Psoas muscle (tissue), 8 donors: ENCODE data around the gene CLDN3. TPM values are rescaled to one million over a fixed set of nuclear protein-coding genes. Genes with fewer than 3 reads are reported as not detected.
"Not testable (repeated sequence)": the region's sequence is repeated elsewhere in the genome, so short reads cannot be mapped to it uniquely, and the experiment has no call there.

Experiments used
- ATAC-seq, 4 donors: fragments of 200-7000 bp; cut with Tn5 transposase; one replicate each; pipeline ENCODE4 v1.9.1; 2020; ENCODE audit warnings: moderate library complexity in 3 of 4, mild to moderate bottlenecking in 2 of 4
- DNase-seq, 2 donors: peaks; one replicate each; pipeline ENCODE4 v3.0.0-alpha.2; 2020
- H3K27ac ChIP-seq: fragments of 200-600 bp; one replicate; pipeline ENCODE4 v1.8.0; 2022
- H3K27me3 ChIP-seq, 3 donors: fragments of 200-600 bp in 1 of 3; one replicate each; pipeline versions ENCODE4 v1.6.1 to v1.8.0; 2013 to 2022; ENCODE audit warnings: low read length in 2 of 3, mild to moderate bottlenecking in 2 of 3, moderate library complexity in 1 of 3; ENCODE audit not compliant: insufficient read depth in 3 of 3
- H3K36me3 ChIP-seq, 2 donors: fragments of 200-600 bp in 1 of 2; one replicate each; pipeline versions ENCODE4 v1.6.1 to v1.8.0; 2013 to 2022; ENCODE audit warnings: low read depth in 1 of 2, mild to moderate bottlenecking in 1 of 2, moderate library complexity in 1 of 2; ENCODE audit not compliant: insufficient read depth in 1 of 2
- H3K4me1 ChIP-seq: fragments of 200-600 bp; one replicate; pipeline ENCODE4 v1.8.0; 2022
- H3K4me3 ChIP-seq: fragments of 200-600 bp; one replicate; pipeline ENCODE4 v1.8.0; 2022; ENCODE audit warnings: mild to moderate bottlenecking
- H3K9me3 ChIP-seq: fragments of 200-600 bp; one replicate; pipeline ENCODE4 v1.8.0; 2022
- WGBS, 3 donors: extraction: QIAGEN DNeasy Blood & Tissue Kit; methylation state at CpG; one replicate each; pipeline versions ENCODE4 v1.1.6 to v1.1.7; 2013; 5-methylcytosine and 5-hydroxymethylcytosine counted together
- intact Hi-C, 2 donors: fragments of 100-400 bp; cut with DNase I; formaldehyde crosslinking; loops; one replicate each; pipeline versions ENCODE4 v1.11.0 to v1.14.2; 2022
- polyA plus RNA-seq, 3 donors: library from polyadenylated mRNA; stranded (reverse); fragments of 200-250 nt; gene quantifications; one replicate each; pipeline ENCODE4 v1.2.3, GENCODE V29; 2013
- total RNA-seq, 4 donors: library from RNA; stranded (reverse); fragmentation: NEBNext Ultra II Directional in 2 of 4; extraction: Animal tissue kit (Norgen Biotek cat#: 25700) in 2 of 4; gene quantifications; one replicate each; pipeline versions ENCODE4 v1.2.1 to v1.2.4, GENCODE V29; 2021 to 2023
- TF ChIP-seq, protein P1 (sequence below): fragments of 200-600 bp; IDR thresholded peaks from one replicate; pipeline ENCODE4 v1.8.0; 2022; ENCODE audit warnings: antibody characterized with exemption
- donor health status: healthy with polysubstance abuse.
- donor health status: DM: no; HTN: no; CAD: no; lungs with moderate emphysema.
- donor health status: Bipolar disorder and iron deficiency.
- donor health status: healthy.
- donor health status: DM: yes; HTN: yes; CAD: no.
- donor health status: DM: no; HTN: no; CAD: no.
- donor health status: DM: no; HTN: no; CAD: no.
- donor health status: DM: yes; HTN: yes; CAD: no.

Gene CLDN3
- total and polyA plus RNA-seq, 7 donors, result 0.04 to 0.17 (median 0.16) TPM; not detected in 4

DNA sequence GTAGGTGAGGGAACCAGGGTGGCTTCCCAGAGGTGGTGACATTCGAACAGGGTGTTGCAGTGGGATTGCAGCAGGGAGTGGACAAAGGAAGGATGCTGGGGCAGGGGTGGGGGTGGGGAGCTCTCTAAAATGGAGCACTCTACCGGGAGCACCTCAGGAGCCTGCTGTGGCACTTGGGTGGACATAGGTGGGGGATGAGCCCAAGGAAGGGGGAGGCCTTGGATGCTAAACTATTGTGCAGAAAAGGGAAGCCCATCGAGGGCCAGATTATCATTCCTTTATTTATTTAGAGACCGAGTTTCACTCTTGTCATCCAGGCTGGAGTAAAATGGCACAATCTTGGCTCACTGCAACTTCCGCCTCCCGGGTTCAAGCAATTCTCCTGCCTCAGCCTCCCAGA is 47.3 kb downstream of the CLDN3 start:
- 62 to 80% (median 75%) methylated on average over 6 of the region's 6 CpGs for WGBS, 3 donors
- no peaks in the 10 kb centered on the region for H3K36me3 ChIP-seq
- ATAC-seq (no peak), DNase-seq (no peak)
- intact Hi-C loops, result no loop called here
- no peak overlapping the region for H3K4me3 ChIP-seq
- TF ChIP-seq, protein P1, sequence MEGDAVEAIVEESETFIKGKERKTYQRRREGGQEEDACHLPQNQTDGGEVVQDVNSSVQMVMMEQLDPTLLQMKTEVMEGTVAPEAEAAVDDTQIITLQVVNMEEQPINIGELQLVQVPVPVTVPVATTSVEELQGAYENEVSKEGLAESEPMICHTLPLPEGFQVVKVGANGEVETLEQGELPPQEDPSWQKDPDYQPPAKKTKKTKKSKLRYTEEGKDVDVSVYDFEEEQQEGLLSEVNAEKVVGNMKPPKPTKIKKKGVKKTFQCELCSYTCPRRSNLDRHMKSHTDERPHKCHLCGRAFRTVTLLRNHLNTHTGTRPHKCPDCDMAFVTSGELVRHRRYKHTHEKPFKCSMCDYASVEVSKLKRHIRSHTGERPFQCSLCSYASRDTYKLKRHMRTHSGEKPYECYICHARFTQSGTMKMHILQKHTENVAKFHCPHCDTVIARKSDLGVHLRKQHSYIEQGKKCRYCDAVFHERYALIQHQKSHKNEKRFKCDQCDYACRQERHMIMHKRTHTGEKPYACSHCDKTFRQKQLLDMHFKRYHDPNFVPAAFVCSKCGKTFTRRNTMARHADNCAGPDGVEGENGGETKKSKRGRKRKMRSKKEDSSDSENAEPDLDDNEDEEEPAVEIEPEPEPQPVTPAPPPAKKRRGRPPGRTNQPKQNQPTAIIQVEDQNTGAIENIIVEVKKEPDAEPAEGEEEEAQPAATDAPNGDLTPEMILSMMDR, result no peak
- H3K4me1 ChIP-seq, result peaks cover 15% of the 10 kb centered on the region
- H3K9me3 ChIP-seq, result no peaks in the 10 kb centered on the region
- H3K27me3 ChIP-seq, result no peaks in the 10 kb centered on the region
- H3K27ac ChIP-seq, result no peak overlapping the region

DNA sequence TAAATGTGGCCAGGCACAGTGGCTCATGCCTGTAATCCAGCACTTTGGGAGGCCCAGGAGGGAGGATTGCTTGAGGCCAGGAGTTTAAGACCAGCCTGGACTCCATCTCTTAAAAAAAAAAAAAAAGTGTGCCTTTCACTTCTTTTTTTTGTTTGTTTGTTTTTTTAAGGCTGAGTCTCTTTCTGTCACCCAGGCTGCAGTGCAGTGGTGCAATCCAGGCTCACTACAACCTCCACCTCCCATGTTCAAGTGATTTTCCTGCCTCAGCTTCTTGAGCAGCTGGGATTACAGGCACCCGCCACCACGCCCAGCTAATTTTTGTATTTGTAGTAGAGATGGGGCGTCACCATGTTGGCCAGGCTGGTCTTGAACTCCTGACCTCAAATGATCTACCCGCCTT is 47.9 kb downstream of the CLDN3 start:
- intact Hi-C loops, H3K27me3 ChIP-seq, ATAC-seq, H3K36me3 ChIP-seq, DNase-seq, H3K27ac ChIP-seq, H3K9me3 ChIP-seq, H3K4me3 ChIP-seq: not testable (repeated sequence)
- WGBS, 3 donors, result 69 to 79% (median 78%) methylated on average over 4 of the region's 4 CpGs
- H3K4me1 ChIP-seq, result peaks cover 17% of the 10 kb centered on the region

DNA sequence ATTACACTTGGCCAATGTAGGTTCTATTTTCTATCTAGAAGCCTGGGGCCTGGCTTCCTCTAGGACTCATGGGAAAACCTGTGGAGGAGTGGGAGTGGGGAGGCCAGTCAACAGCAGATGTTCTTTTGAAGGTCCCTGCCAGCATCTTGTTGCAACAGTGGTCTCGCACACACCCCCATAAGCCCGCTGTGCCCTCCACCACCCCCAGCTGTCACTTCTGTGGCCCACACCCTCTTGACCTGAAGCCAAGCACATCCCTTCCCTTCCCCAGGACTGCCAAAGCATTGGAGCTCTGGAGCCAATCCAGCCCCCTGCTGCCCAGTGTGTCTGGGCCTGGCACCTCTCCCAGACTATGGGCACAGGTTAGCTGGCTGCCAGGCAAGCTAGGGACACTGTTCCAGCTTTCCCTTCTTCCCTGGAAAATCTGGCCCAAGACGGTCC is 48.7 kb downstream of the CLDN3 start:
- peak overlapping the region; percentile 41 for H3K27ac ChIP-seq
- no peak overlapping the region for H3K4me3 ChIP-seq
- WGBS, 3 donors, result 17 to 35% (median 26%) methylated on average over 3 of the region's 3 CpGs
- intact Hi-C loops, result no loop called here
- ATAC-seq (peak; percentile 61 to 73 (median 66)), DNase-seq (peak; percentile 60 to 86)
- TF ChIP-seq, protein P1, result no peak
- no peaks in the 10 kb centered on the region for H3K9me3 ChIP-seq
- no peaks in the 10 kb centered on the region for H3K27me3 ChIP-seq
- H3K4me1 ChIP-seq, result peaks cover 17% of the 10 kb centered on the region
- no peaks in the 10 kb centered on the region for H3K36me3 ChIP-seq

DNA sequence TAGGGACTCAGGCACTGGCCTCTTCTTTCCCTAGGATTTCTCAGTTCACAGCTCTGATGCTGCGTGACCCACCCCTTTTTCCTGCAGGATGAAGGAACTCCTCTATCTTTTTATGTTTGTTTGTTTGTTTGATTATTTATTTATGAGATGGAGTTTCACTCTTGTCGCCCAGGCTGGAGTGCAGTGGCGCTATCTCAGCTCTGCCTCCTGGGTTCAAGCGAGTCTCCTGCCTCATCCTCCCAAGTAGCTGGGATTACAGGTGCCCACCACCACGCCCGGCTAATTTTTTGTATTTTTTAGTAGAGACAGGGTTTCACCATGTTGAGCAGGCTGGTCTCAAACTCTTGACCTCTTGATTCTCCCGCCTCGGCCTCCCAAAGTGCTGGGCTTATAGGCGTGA is 49.6 kb downstream of the CLDN3 start:
- H3K27me3 ChIP-seq, ATAC-seq, H3K27ac ChIP-seq, intact Hi-C loops, H3K9me3 ChIP-seq, H3K4me3 ChIP-seq, DNase-seq, H3K36me3 ChIP-seq: not testable (repeated sequence)
- 94 to 98% (median 98%) methylated on average over 9 of the region's 9 CpGs for WGBS, 3 donors
- H3K4me1 ChIP-seq, result peaks cover 17% of the 10 kb centered on the region

DNA sequence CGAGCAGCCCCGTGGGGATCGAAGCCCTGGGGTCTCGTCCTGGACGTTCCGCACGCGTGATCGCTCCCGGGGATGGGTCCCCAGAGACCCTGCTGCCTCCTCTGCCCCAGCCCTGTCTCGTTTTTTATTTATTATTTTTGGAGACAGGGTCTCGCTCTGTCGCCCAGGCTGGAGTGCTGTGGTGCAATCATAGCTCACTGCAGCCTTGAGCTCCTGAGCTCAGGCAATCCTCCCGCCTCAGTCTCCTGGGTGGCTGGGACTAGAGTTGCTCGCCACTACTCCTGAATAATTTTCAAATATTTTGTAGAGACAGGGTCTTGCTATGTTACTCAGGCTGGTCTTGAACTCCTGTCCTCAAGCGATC is 50.3 kb downstream of the CLDN3 start:
- H3K4me1 ChIP-seq, result peaks cover 17% of the 10 kb centered on the region
- TF ChIP-seq, protein P1, result no peak
- no peak overlapping the region for H3K27ac ChIP-seq
- intact Hi-C loops, result loop anchor here in 1 of 2 donors (5.0 kb wide), 1 partner anchor 37 kb away; the partner anchor contains the start of genes BUD23 and DNAJC30
- 10 to 16% (median 13%) methylated on average over 10 to 16 of the region's 16 CpGs for WGBS, 3 donors
- ATAC-seq (peak in 3 of 4 donors; percentile 7 to 34 (median 9)), DNase-seq (no peak)
- no peaks in the 10 kb centered on the region for H3K27me3 ChIP-seq
- peak overlapping the region; percentile 94 for H3K4me3 ChIP-seq
- H3K36me3 ChIP-seq, result no peaks in the 10 kb centered on the region
- no peaks in the 10 kb centered on the region for H3K9me3 ChIP-seq

Other genes starting within 250 kb of the CLDN3 start
- gene BAZ1B, start 248.0 kb downstream of the CLDN3 start, total RNA-seq, result 10 to 100 TPM; 39.5 to 49.8 (median 42.3) TPM
- 10 to 100 TPM; 15.7 to 50.6 (median 15.8) TPM for gene BAZ1B, start 248.0 kb downstream of the CLDN3 start, polyA plus RNA-seq
- 10 to 100 TPM; 55.8 to 96.5 (median 88.1) TPM for gene BCL7B, start 212.6 kb downstream of the CLDN3 start, total RNA-seq
- gene BCL7B, start 212.6 kb downstream of the CLDN3 start, polyA plus RNA-seq, result 100 to 1,000 TPM in 2 of 3 donors, 10 to 100 TPM in 1; 88.7 to 130 (median 105) TPM
- 10 to 100 TPM; 10.3 to 16.1 (median 11.8) TPM for gene TBL2, start 191.7 kb downstream of the CLDN3 start, total RNA-seq
- 10 to 100 TPM in 1 of 3 donors, 1 to 10 TPM in 2; 8.1 to 15.0 (median 9.6) TPM for gene TBL2, start 191.7 kb downstream of the CLDN3 start, polyA plus RNA-seq
- 10 to 100 TPM; 16.3 to 65.2 (median 27.6) TPM for gene MLXIPL, start 145.7 kb downstream of the CLDN3 start, total RNA-seq
- 10 to 100 TPM; 11.1 to 43.6 (median 14.1) TPM for gene MLXIPL, start 145.7 kb downstream of the CLDN3 start, polyA plus RNA-seq
- gene VPS37D, start 102.4 kb downstream of the CLDN3 start, total RNA-seq, result 1 to 10 TPM in 1 of 4 donors, under 1 TPM in 3; 0.18 to 1.1 (median 0.72) TPM
- under 1 TPM; 0.29 to 0.72 (median 0.42) TPM for gene VPS37D, start 102.4 kb downstream of the CLDN3 start, polyA plus RNA-seq
- 10 to 100 TPM in 2 of 4 donors, 1 to 10 TPM in 2; 8.7 to 13.9 (median 10.6) TPM for gene DNAJC30, start 86.8 kb downstream of the CLDN3 start, total RNA-seq
- 1 to 10 TPM; 4.3 to 9.8 (median 8.3) TPM for gene DNAJC30, start 86.8 kb downstream of the CLDN3 start, polyA plus RNA-seq
- 10 to 100 TPM; 50.4 to 96.2 (median 83.4) TPM for gene BUD23, start 86.7 kb downstream of the CLDN3 start, total RNA-seq
- 100 to 1,000 TPM; 106 to 155 (median 149) TPM for gene BUD23, start 86.7 kb downstream of the CLDN3 start, polyA plus RNA-seq
- gene STX1A, start 50.6 kb downstream of the CLDN3 start, total RNA-seq, result 1 to 10 TPM; 1.9 to 3.6 (median 2.6) TPM
- gene STX1A, start 50.6 kb downstream of the CLDN3 start, polyA plus RNA-seq, result 1 to 10 TPM; 2.3 to 5.4 (median 4.2) TPM
- 10 to 100 TPM in 2 of 4 donors, 1 to 10 TPM in 2; 6.8 to 16.9 (median 11.5) TPM for gene ABHD11, start 31.5 kb downstream of the CLDN3 start, total RNA-seq
- gene ABHD11, start 31.5 kb downstream of the CLDN3 start, polyA plus RNA-seq, result 10 to 100 TPM in 2 of 3 donors, 1 to 10 TPM in 1; 7.4 to 26.6 (median 14.1) TPM
- gene CLDN4, start 60.7 kb upstream of the CLDN3 start, total RNA-seq, result under 1 TPM in 2 of 4 donors, not detected in 2; 0.15 to 0.16 TPM
- under 1 TPM in 2 of 3 donors, not detected in 1; 0.10 to 0.16 TPM for gene CLDN4, start 60.7 kb upstream of the CLDN3 start, polyA plus RNA-seq
- gene METTL27, start 72.2 kb upstream of the CLDN3 start, total RNA-seq, result under 1 TPM in 3 of 4 donors, not detected in 1; 0.24 to 0.84 (median 0.50) TPM
- under 1 TPM; 0.09 to 0.21 (median 0.11) TPM for gene METTL27, start 72.2 kb upstream of the CLDN3 start, polyA plus RNA-seq
- gene TMEM270, start 90.9 kb upstream of the CLDN3 start, total RNA-seq, result not detected
- not detected for gene TMEM270, start 90.9 kb upstream of the CLDN3 start, polyA plus RNA-seq